SK-N-SH treated with all-trans-retinoic acid at 6 μM for 48 hours (cell line): Measurements from ENCODE around the gene NRXN3.

Experiments
- RARB ChIP-seq: fragments of 250-450 bp; sonication (Bioruptor Pico); IDR thresholded peaks from 2 replicates; pipeline ENCODE4 v1.8.0; 2021; ENCODE audit warnings: mild to moderate bottlenecking, moderate library complexity
- ZFP30 ChIP-seq: fragments of 450-650 bp; formaldehyde crosslinking; IDR thresholded peaks from 2 replicates; pipeline ENCODE4 v1.5.0; 2022; ENCODE audit warnings: mild to moderate bottlenecking, moderate library complexity

DNA sequence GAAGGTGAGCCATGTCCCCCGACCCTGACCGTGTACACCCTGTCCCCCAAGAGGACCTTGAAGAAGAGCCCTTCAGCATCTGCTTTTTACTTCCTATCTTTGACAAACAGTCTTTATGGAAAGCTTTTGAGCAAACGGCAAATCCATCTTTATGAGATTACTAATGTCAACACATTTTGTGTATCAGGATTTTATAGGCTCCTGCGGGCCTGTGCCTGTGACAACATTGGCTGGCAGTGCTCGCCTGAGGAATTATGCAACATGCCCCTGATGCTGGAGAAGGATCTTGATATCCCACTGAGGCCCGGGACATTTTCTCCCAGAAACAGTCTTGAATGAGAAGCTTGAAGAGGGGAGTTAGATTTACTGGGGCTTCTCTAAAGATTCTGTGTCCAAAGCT is 416.5 kb downstream of the NRXN3 start:
- TF ChIP-seq RARB (CRISPR knock-in tag) (no peak), ZFP30 (CRISPR knock-in tag) (no peak)
